HG03139 (cell line): ENCODE data around the gene FREM1.

Experiments
- ATAC-seq: cut with Tn5 transposase; IDR thresholded peaks from one replicate; pipeline ENCODE4 v1.9.1; 2021; ENCODE audit not compliant: unreplicated experiment

FREM1 gene

GRCh38 chr9:14881006-14881405 is 29.2 kb downstream of the FREM1 start:
- ATAC-seq, result no peak

- ATAC-seq, result no peak
These were observed 40.1 kb downstream of the FREM1 start for GRCh38 chr9:14870090-14870489.

- ATAC-seq, result no peak
These were observed 40.6 kb downstream of the FREM1 start for GRCh38 chr9:14869671-14870070.

- ATAC-seq, result no peak
These were observed 41.2 kb downstream of the FREM1 start for GRCh38 chr9:14868772-14869583.

GRCh38 chr9:14868418-14868771 is 41.8 kb downstream of the FREM1 start:
- no peak for ATAC-seq

GRCh38 chr9:14866200-14866749 is 44.0 kb downstream of the FREM1 start:
- no peak for ATAC-seq

GRCh38 chr9:14864309-14864708 is 45.9 kb downstream of the FREM1 start:
- ATAC-seq, result no peak

- ATAC-seq, result no peak
These were observed 46.8 kb downstream of the FREM1 start for GRCh38 chr9:14863402-14863801.

GRCh38 chr9:14857449-14858305 is 52.6 kb downstream of the FREM1 start:
- ATAC-seq, result no peak

GRCh38 chr9:14849851-14850250 is 60.4 kb downstream of the FREM1 start:
- ATAC-seq, result no peak

GRCh38 chr9:14849296-14849695 is 60.9 kb downstream of the FREM1 start:
- no peak for ATAC-seq

GRCh38 chr9:14846871-14847311 is 63.3 kb downstream of the FREM1 start:
- ATAC-seq, result peak; percentile 96

- no peak for ATAC-seq
These were observed 67.1 kb downstream of the FREM1 start for GRCh38 chr9:14843163-14843562.

GRCh38 chr9:14842269-14842668 is 68.0 kb downstream of the FREM1 start:
- ATAC-seq, result no peak

GRCh38 chr9:14838701-14839100 is 71.5 kb downstream of the FREM1 start:
- ATAC-seq, result no peak

GRCh38 chr9:14836885-14837284 is 73.3 kb downstream of the FREM1 start:
- no peak for ATAC-seq

- ATAC-seq, result no peak
These were observed 78.6 kb downstream of the FREM1 start for GRCh38 chr9:14831661-14832060.

- no peak for ATAC-seq
These were observed 79.2 kb downstream of the FREM1 start for GRCh38 chr9:14831074-14831473.

GRCh38 chr9:14830057-14830456 is 80.2 kb downstream of the FREM1 start:
- no peak for ATAC-seq

GRCh38 chr9:14829204-14829603 is 81.0 kb downstream of the FREM1 start:
- no peak for ATAC-seq

- no peak for ATAC-seq
These were observed 82.4 kb downstream of the FREM1 start for GRCh38 chr9:14827805-14828204.

GRCh38 chr9:14824481-14824880 is 85.7 kb downstream of the FREM1 start:
- no peak for ATAC-seq
